Measurements from ENCODE around the gene IRGQ.

GRCh38 chr19:43545981-43546380, 50.0 kb downstream of the IRGQ start:
- no peak for TF ChIP-seq EZH2phosphoT487 (IDR thresholded peaks at IDR 0.05; ENCODE audit: insufficient read depth, low read depth)
- no peak for TF ChIP-seq EZH2 (IDR thresholded peaks at IDR 0.05; ENCODE audit: insufficient read depth, poor library complexity, severe bottlenecking)

Data from GM23248 (cell line).